Endodermal cell (in vitro differentiated cells): ENCODE measurements around the gene TNMD. TPM values are rescaled to one million over a fixed set of nuclear protein-coding genes. Genes with fewer than 3 reads are reported as not detected.

Source experiments
- DNase-seq: peaks from one replicate; pipeline ENCODE4 v3.0.0-alpha.2; 2017
- H3K27ac ChIP-seq: 2 replicates; pipeline ENCODE4 v1.5.1; 2013; ENCODE audit warnings: mild to moderate bottlenecking, low read depth, low read length, moderate library complexity
- H3K27me3 ChIP-seq: 2 replicates; pipeline ENCODE4 v1.6.1; 2013; ENCODE audit warnings: mild to moderate bottlenecking, low read length, moderate library complexity; ENCODE audit not compliant: insufficient read depth, control insufficient read depth, poor library complexity, severe bottlenecking
- H3K36me3 ChIP-seq: 2 replicates; pipeline ENCODE4 v1.7.0; 2013; ENCODE audit warnings: mild to moderate bottlenecking, low read length, moderate library complexity; ENCODE audit not compliant: control insufficient read depth, insufficient read depth
- H3K4me1 ChIP-seq: one replicate; pipeline ENCODE4 v1.7.0; 2013; ENCODE audit warnings: low read length; ENCODE audit not compliant: control insufficient read depth, insufficient read depth
- H3K4me3 ChIP-seq: 2 replicates; pipeline ENCODE4 v1.5.1; 2013; ENCODE audit warnings: mild to moderate bottlenecking, low read length, moderate library complexity
- H3K9ac ChIP-seq: 2 replicates; pipeline ENCODE4 v1.6.1; 2013; ENCODE audit warnings: mild to moderate bottlenecking, low read length, moderate library complexity; ENCODE audit not compliant: poor library complexity, severe bottlenecking; ENCODE audit errors: extremely low read depth
- H3K9me3 ChIP-seq: 2 replicates; pipeline ENCODE4 v1.6.1; 2013; ENCODE audit warnings: mild to moderate bottlenecking, low read length, moderate library complexity; ENCODE audit not compliant: control insufficient read depth
- H3K27ac Mint-ChIP-seq: 2 replicates; pipeline ENCODE4 v1.8.0; 2020; ENCODE audit warnings: mixed read lengths
- H3K27me3 Mint-ChIP-seq: 2 replicates; pipeline ENCODE4 v1.8.0; 2021; ENCODE audit warnings: mild to moderate bottlenecking, mixed read lengths; ENCODE audit not compliant: insufficient read depth
- H3K36me3 Mint-ChIP-seq: 2 replicates; pipeline ENCODE4 v1.8.0; 2020; ENCODE audit warnings: low read depth, mixed read lengths
- H3K4me1 Mint-ChIP-seq: 2 replicates; pipeline ENCODE4 v1.8.0; 2020; ENCODE audit warnings: mixed read lengths
- H3K4me3 Mint-ChIP-seq: 2 replicates; pipeline ENCODE4 v1.8.0; 2020; ENCODE audit warnings: mild to moderate bottlenecking, moderate library complexity, mixed read lengths
- H3K9me3 Mint-ChIP-seq: 2 replicates; pipeline ENCODE4 v1.8.0; 2020; ENCODE audit warnings: mild to moderate bottlenecking, mixed read lengths
- CTCF ChIP-seq: fragments of 200-600 bp; sonication (generic); conservative IDR thresholded peaks from 2 replicates; pipeline ENCODE4 v1.5.0; 2021; ENCODE audit warnings: antibody characterized with exemption, mild to moderate bottlenecking
- WGBS, 2 experiments: methylation state at CpG; one replicate each; pipeline versions ENCODE4 v1.1.5 to v1.1.7; 2013; ENCODE audit warnings: missing lambda C conversion rate in 2 of 2, mixed read lengths in 1 of 2; ENCODE audit not compliant: insufficient coverage in 1 of 2, insufficient read length in 1 of 2; 5-methylcytosine and 5-hydroxymethylcytosine counted together
- total RNA-seq, 2 donors: library from RNA; stranded (reverse); fragmentation: NEBNext Ultra II Directional in 1 of 2; extraction: Animal tissue kit (Norgen Biotek cat#: 25700) in 1 of 2; gene quantifications; 2 replicates in 1 of 2; 3 replicates in 1 of 2; pipeline ENCODE4 v1.2.1, GENCODE V29; 2021

TNMD gene
- total RNA-seq, 2 donors from 2014 or later, result 0.33 to 5.0 TPM

GRCh38 chrX:100587861-100588260 lies 3.1 kb downstream of the TNMD start:
- no peaks in the 10 kb centered on the region for H3K9me3 ChIP-seq
- Mint-ChIP-seq H3K4me3 (no peak overlapping the region), H3K4me1 (peaks cover 13% of the 10 kb centered on the region), H3K9me3 (peaks cover 2% of the 10 kb centered on the region), H3K27ac (peak overlapping the region; percentile 12), H3K36me3 (no peaks in the 10 kb centered on the region), H3K27me3 (peaks cover 51% of the 10 kb centered on the region)
- H3K9ac ChIP-seq, result no peak overlapping the region
- H3K27ac ChIP-seq, result no peak overlapping the region
- no peak for DNase-seq
- no peaks in the 10 kb centered on the region for H3K4me1 ChIP-seq
- WGBS, 2 experiments, result 100% methylated on average over 1 of the region's 2 CpGs; no CpG with 5 or more reads in 1 of the 2 experiments
- H3K4me3 ChIP-seq, result no peak overlapping the region
- no peaks in the 10 kb centered on the region for H3K36me3 ChIP-seq
- peaks cover 45% of the 10 kb centered on the region for H3K27me3 ChIP-seq
- no peak for TF ChIP-seq CTCF

GRCh38 chrX:100591256-100592051 lies 6.7 kb downstream of the TNMD start:
- Histone ChIP-seq H3K9me3 (no peaks in the 10 kb centered on the region), H3K9ac (no peak overlapping the region), H3K27me3 (peaks cover 21% of the 10 kb centered on the region), H3K27ac (no peak overlapping the region), H3K4me3 (no peak overlapping the region), H3K4me1 (peaks cover 3% of the 10 kb centered on the region), H3K36me3 (no peaks in the 10 kb centered on the region)
- no peaks in the 10 kb centered on the region for H3K36me3 Mint-ChIP-seq
- H3K4me3 Mint-ChIP-seq, result no peak overlapping the region
- TF ChIP-seq CTCF, result peak; percentile 39
- DNase-seq, result no peak
- WGBS, 2 experiments, result 80 to 85% methylated on average over 1 to 5 of the region's 5 CpGs
- peaks cover 7% of the 10 kb centered on the region for H3K9me3 Mint-ChIP-seq
- H3K27me3 Mint-ChIP-seq, result peaks cover 29% of the 10 kb centered on the region
- no peak overlapping the region for H3K27ac Mint-ChIP-seq
- peaks cover 15% of the 10 kb centered on the region for H3K4me1 Mint-ChIP-seq

- Histone ChIP-seq H3K36me3 (no peaks in the 10 kb centered on the region), H3K4me3 (no peak overlapping the region), H3K27ac (no peak overlapping the region), H3K27me3 (peaks cover 13% of the 10 kb centered on the region), H3K9me3 (no peaks in the 10 kb centered on the region), H3K4me1 (peaks cover 3% of the 10 kb centered on the region), H3K9ac (no peak overlapping the region)
- no peaks in the 10 kb centered on the region for H3K36me3 Mint-ChIP-seq
- TF ChIP-seq CTCF, result no peak
- WGBS, 2 experiments, result 48% methylated on average over 2 of the region's 2 CpGs; no CpG with 5 or more reads in 1 of the 2 experiments
- peaks cover 21% of the 10 kb centered on the region for H3K27me3 Mint-ChIP-seq
- H3K9me3 Mint-ChIP-seq, result peaks cover 7% of the 10 kb centered on the region
- peaks cover 18% of the 10 kb centered on the region for H3K4me1 Mint-ChIP-seq
- no peak overlapping the region for H3K27ac Mint-ChIP-seq
- no peak overlapping the region for H3K4me3 Mint-ChIP-seq
- DNase-seq, result no peak
Measured at GRCh38 chrX:100593126-100593525, 8.4 kb downstream of the TNMD start.
